Measurements from ENCODE around the gene ALDH2. TPM values are rescaled to one million over a fixed set of nuclear protein-coding genes. Genes with fewer than 3 reads are reported as not detected.

The ALDH2 gene
- 27.8 and 41.8 TPM in 2 replicates for total RNA-seq

DNA sequence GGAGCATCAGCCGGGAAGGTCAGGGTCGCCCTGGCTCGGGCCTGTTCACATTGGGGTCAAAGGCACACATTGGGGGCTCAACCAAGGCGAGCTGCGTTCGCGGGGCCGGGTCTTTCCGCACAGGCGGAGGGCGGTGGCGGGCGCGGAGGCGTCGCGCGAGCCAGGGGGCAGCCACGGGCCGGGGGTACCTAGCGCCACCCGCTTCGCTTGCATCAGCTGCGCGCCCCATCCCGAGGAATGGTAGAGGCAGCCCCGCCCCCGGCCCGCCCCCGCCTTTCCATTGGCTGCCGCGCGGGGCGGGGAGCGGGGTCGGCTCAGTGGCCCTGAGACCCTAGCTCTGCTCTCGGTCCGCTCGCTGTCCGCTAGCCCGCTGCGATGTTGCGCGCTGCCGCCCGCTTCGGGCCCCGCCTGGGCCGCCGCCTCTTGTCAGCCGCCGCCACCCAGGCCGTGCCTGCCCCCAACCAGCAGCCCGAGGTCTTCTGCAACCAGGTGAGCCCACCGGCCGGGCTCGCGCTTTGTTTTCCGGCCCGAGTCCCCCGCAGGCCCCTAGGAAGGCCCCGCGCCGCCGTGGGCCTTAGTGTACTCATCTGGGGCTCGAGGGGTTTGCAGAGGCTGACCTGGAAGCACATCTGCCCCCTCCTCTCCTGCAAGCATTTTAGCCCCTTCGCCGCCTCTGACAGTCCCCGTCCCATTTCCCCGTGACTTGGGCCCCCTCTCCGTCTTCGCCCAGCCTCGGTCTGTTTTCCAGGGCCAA is at the start of gene ALDH2:
TSS of gene ALDH2 (plus strand) at position 326 of the 754 bp plus-strand sequence. CDS start at position 376, 50 bp downstream.

DNA sequence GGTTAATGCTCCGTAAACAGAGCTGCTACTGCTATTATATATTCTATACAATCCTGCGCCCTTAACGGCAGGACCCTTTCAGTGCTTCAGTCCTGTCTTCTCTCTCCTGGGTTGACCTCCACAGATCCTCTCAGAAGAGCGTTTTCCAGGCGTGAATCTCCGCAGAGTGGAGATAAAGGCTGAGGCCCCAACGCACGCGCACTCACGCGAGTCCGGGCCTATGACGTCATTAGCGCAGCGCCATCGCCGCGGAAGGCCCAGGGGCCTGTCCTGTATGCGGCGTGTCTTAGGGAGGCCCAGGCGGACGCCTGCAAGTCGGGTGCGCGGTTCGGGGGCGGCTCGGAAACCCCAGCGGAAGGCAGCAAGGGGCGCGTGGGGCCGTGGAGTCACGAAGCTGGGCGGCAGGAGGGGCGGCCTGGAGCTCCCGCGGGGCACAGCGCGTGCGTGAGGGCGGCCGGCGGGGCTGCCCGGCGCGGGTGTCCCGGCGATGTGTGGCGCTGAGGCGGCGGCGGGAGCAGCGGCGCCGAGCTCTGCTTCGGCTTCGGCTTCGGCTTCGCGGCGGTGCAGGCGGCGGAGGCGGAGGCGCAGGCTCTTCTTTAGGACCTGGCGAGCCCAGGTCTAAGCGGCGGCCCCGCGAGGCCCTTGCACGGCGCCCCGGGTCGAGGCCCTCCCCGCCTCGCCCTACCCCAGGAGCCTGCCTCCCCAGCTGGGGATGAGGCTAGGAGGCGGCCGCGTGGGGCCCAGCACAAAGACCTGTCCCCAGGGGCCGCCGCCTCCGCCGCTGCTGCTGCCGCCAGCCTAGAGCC is 75.2 kb downstream of the ALDH2 start, which contains the start of gene MAPKAPK5:
TSS of gene MAPKAPK5 (plus strand) at position 479 of the 806 bp plus-strand sequence. CDS start 506 bp downstream, outside the sequence.

Other genes starting within 250 kb of the ALDH2 start
- 26.9 and 27.7 TPM in 2 replicates for gene ATXN2, start 167.6 kb upstream of the ALDH2 start, total RNA-seq
- gene BRAP, start 81.0 kb upstream of the ALDH2 start, total RNA-seq, result 10.1 and 11.5 TPM in 2 replicates
- gene ACAD10, start 80.9 kb upstream of the ALDH2 start, total RNA-seq, result 16.1 and 20.8 TPM in 2 replicates
- 29.4 and 46.4 TPM in 2 replicates for gene MAPKAPK5, start 75.3 kb downstream of the ALDH2 start, total RNA-seq
- 4.0 and 5.1 TPM in 2 replicates for gene TMEM116, start 246.2 kb downstream of the ALDH2 start, total RNA-seq
- gene ERP29, start 246.5 kb downstream of the ALDH2 start, total RNA-seq, result 56.7 and 64.9 TPM in 2 replicates

Data from myometrial cell (primary cell).